Measurements from ENCODE around the gene DCBLD1.
A peak's percentile ranks its signal among the peaks of the same experiment; 100 is the strongest.

DCBLD1 gene

DNA sequence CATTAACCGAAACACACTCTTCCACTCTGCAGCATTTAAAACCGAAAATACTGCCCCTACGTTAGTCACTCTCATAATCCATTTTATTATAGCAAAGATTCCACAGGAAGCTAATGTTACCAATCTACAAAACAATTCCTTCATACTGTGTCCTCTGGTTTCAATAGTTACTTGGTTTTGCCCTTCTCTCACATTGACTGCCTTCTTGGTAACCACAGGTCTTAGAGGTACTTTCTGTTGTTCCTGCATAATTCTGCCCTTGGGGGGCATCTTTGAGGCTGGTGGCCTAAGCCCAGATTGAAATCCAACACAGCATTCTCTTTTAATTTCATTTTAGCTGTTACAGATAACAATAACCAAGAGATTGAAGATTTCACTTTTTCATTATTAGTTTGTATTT lies 9.8 kb upstream of the DCBLD1 start:
- no peak for DNase-seq (ENCODE audit: low read depth in 2 of 2)

DNA sequence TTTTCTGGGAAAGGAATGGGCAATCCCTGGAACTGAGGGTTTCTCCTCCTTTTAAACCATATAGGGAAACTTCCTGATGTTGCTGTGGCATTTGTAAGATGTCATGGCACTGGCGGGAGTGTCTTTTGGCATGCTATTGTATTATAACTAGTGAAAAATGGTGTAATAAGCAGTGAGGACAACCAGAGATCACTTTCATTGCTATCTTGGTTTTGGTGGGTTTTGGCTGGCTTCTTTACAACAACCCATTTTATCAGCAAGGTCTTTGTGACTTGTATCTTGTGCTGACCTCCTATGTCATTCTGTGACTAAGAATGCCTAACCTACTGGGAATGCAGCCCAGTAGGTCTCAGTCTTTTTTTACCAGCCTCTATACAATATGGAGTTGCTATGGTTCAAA lies 9.1 kb upstream of the DCBLD1 start:
- no peak for DNase-seq (ENCODE audit: low read depth in 2 of 2)

DNA sequence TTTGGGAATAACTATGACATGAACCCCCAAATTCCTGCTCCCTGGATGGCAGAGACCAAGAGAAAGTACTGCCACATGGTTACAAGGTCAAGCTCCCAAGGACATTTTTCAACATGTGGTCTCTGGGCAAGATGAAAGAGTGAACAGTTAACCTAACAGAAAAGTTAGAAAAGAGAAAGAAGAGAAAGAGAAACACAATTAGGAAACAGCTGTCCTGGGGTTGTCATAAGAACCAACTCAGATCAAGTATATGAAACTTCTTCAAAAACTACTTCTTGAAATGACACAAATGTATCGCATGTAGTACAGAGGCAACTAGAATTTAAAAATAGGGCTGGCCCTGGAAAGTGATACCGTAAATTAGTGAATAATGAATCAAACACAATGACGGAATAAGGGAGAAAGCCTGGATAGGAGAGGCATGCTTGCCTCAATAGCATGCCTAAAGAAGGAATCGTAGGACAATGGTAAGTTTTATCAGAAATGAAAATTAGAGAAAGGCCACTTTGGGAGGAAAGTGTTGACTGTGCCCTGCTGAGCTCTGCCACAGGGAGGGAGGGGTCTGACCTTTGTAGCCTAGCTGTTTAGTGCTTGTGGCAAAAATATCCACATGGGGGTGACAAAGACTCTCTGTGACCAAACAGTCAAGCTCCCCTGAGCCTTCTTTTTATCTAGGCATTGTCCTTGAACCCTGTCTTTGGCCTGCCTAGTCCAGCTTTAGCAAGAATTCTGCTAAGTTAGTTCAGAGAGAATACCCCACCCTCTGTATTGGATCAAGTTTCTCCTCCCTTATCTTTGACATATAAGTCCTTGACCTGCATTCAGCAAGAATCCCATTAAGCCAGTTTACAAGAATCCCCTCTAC lies 4.3 kb upstream of the DCBLD1 start:
- DNase-seq (ENCODE audit: low read depth in 2 of 2) = no peak

DNA sequence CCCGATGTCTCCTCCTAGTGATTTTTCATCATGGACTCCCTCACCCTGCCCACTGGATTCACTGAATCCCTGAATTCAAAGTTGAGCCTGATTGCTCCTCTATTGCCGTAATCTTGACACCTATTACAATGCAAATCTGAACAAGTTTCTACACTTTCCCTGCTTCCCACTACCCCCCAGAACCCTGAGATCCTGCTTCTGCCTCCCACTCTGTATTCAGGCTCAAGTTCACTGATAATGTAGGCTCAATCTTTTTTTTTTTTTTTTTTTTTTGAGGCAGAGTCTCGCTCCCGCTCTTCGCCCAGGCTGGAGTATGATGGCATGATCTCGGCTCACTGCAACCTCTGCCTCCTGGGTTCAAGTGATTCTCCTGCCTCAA lies 3.6 kb upstream of the DCBLD1 start:
- DNase-seq (ENCODE audit: low read depth in 2 of 2) = no peak

DNA sequence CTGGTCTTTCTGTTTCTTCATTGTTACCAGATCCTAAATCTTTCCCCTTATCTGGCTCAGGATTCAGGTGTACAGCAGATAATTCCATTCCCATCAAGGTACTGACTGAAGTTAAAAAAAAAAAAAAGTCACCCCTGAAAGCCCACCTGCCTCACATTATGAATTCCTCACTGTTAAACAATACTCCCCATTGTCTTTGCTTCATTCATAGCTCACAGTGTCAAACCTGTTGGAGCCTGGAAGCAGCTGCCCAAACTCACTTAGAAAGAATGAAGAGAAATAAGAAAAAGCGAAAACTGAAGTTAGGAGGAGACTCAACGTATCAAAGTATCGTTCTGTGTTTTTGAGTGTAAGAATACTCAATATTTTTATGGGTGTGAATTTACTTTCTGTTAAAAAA lies 1.8 kb upstream of the DCBLD1 start:
- DNase-seq (ENCODE audit: low read depth in 2 of 2) = no peak

DNA sequence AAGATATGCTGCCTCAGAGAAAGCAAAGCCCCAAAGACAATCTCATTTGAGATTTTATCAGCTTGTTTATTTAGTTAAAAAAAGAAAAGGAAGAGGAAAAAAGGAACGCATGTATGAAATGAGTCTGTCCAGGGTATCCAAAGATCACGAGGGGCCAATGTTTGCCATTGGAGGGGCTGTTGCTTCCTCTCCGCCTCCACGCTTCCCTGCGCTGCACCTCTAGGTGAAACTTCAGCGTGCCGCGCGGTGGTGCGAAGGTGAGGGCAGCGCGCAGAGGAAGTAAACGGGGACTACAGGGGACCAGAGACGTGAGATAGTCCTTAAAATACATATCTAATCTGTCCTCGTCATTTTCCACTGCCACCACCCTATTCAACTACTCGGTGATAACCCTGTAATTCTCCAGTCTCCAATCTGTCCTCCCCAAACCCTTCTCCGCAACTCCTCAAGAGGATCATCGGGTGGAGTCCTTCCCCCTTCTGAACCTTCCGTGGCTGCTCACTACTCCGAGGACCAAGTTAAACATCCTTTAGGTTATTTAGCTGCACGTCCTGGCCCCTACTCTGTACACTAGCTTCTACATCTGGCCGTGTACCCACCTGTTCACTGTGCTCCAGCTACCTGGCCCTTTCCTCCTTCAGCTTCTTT lies 1.1 kb upstream of the DCBLD1 start:
- DNase-seq (ENCODE audit: low read depth in 2 of 2) = no peak

DNA sequence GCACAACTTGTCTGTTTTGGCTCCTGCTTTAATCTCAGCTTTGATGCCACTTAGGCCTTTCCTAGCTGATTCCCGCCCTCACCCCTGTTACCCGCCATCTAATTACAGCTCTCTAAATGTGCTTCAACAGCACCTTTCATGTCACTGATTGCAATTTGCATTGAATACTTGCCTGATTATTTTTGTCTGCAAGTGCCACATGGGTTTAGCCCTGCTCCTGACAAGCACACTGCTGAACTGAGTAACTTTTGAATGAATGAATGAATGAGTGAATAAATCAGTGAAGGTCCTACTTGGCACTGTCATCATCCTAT lies 591 bp upstream of the DCBLD1 start:
- DNase-seq (ENCODE audit: low read depth in 2 of 2) = no peak

DNA sequence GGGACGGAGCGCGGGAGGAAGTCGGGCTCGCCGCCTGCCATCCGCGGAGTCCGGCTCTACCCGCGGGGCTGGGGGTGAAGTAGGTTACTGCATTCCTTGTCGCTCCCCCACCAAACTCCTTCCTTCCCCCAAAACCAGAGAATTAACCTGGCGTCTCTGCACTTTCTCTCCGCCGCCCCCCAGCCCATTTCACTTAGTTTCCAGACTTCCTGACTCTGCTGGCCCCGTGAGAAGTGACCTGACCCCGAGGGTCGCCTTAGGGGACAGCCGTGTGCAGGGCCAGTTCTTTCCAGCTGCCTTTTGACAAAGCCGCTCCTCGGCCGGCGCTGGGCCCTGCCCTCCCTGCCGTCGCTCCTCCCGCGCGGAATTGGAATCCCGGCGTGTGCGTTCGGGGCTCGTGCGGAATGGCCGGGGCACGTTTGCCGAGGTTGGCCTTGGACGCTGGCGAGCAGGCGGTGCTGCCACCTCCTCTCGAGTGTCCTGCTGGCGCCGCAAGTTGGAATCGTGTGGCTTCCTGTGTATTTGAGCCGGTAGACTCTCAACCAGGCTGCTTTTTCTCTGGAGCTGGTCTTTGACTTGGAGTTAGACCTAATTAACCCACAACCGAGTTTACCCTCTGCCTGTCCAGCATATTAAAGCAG lies 650 bp downstream of the DCBLD1 start:
- DNase-seq (ENCODE audit: low read depth in 2 of 2) = no peak

DNA sequence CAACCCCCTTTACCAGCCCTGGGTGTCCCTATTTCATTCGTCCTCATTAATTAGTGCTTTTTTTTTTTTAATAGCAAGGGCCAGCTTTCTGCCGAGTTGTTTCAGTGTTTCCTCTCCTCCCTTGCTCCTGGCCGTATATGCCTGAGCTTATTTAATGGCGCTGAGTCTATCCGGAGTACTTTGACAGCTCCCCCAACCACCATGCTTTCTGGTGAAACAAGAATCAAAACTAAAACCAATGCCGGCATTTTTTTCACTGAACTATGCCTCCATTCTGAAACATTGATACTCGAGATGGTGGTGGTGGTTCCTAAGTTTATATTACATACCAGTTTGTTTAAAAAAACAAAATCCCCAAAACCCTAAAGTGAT lies 1.2 kb downstream of the DCBLD1 start:
- no peak for DNase-seq (ENCODE audit: low read depth in 2 of 2)

DNA sequence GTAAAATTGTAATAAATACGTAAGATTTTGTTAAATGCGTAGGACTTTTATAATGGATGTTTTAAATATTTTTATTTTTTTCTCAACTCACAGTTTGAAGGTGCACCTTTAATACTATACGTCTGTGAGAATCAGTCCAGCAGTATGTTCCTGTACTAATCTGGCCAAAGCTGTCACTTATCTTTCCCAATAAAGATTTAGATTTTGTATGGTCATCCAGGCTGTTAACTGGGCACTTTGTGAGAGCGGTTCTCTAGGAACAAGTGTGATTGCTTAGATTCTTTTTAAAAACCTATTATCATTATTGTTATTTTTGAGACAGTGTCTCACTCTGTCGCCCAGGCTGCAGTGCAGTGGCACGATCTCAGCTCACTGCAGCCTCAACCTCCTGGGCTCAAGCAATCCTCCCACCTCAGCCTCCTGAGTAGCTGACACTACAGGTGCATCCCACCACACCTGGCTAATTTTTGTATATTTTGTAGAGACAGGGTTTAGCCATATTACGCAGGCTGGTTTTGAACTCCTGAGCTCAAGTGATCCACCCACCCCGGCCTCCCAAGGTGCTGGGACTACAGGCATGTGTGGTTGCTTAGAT lies 1.7 kb downstream of the DCBLD1 start:
- no peak for DNase-seq (ENCODE audit: low read depth in 2 of 2)

DNA sequence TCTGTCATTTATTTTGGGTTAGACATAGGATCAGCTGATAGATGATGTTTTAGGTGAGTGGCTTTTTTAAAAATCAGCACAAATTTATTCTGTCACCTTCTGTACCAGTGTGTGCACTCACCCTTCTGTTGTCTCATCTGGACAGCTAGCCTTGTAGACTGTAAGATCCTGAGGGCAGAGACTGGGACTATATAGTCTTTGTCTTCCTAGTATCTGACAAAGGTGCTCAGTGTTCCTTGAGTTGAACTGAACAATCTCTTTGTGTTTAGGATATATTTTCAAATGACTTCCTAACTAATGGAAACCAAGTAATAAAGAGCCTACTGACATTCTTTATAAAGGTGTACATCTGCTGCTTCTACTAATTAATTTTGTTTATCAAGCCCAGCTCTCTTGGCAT lies 3.0 kb downstream of the DCBLD1 start:
- no peak for DNase-seq (ENCODE audit: low read depth in 2 of 2)

DNA sequence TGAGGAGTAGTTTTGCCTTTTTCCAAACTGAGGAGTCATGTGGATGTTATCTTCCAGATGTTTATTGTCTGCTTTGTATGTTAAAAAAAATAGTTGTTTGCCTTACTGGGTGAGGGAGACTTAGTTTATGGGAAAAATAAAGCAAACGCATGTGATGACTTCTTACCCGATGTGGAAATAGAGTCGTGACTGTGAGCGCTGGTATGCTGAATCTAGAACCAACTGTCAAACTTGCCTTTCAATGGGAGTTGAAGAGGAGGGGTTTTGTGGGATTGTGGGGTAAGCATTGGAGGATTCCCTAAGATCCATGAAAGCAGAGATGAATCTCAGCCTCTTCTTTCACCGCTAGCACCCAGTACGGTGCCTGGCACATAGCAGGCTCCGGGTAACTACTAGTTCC lies 5.3 kb downstream of the DCBLD1 start:
- no peak for DNase-seq (ENCODE audit: low read depth in 2 of 2)

DNA sequence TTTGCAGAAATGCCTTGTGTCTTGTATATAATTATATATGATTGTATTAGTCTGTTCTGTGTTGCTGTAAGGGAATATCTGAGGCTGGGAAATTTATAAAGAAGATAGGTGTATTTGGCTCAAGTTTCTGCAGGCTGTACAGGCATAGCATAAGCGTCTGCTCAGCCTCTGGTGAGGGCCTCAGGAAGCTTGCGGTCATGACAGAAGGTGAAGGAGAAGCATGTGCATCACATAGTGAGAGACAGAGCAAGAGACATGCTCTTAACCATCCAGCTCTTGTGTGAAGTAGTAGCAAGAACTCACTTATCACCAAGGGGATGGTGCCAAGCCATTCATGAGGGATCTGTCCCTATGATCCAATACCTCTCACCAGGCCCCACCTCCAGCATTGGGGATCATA lies 6.5 kb downstream of the DCBLD1 start:
- no peak for DNase-seq (ENCODE audit: low read depth in 2 of 2)

DNA sequence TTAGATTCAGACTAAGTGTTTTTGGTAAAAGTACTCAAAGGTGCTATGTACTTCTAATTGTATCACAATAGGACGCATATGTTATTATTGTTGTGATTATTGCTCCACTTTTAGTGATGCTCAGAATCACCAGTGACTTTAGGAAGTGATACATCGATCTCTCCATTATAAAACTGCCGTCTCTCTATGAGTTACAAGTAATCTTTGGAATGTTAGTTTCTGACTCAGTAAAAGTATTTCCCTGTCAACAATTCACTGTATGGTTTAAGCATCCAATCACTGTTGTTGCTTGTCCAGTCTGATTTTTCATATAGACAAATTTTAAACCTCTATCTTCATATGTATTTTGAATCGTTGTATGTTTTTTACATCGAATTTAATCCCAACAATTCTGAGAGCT lies 9.4 kb downstream of the DCBLD1 start:
- DNase-seq (ENCODE audit: low read depth in 2 of 2) = no peak

DNA sequence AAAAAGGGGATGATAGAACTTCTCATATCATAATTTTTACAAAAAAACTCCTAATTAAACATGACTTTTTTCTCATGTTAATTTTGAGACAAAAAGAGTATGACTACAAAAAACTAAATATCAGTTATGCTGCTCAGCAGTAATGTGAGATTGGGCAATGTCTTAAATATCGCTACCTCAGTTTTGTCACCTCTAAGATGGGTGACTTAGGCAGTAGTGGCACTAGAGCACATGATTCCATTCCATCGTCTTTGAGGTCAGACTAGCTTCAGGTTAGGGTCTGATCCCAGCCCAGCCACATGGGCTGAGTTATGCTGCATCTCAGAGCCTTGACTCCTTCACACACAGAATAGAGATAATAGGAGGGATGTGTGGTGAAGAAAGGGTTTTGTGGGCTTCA lies 11.0 kb downstream of the DCBLD1 start:
- no peak for DNase-seq (ENCODE audit: low read depth in 2 of 2)

DNA sequence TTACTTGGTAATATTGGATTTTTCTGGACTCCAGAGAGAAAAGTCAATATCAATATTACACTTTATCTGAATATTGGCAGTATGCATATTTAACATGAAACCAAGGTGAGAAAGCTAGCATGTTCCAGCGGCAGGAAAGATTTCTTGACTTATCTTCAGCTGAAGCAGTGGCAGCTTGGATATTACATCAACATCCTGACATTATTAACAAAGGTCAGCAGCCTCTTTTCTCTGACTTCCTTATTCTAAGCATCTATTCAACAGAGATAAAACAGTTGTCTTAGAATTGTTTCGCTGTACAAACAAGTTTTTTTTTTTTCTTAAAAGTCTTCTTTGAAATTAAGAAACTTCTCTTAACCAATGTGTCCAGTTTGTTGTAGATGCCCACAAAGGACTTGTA lies 11.8 kb downstream of the DCBLD1 start:
- DNase-seq (ENCODE audit: low read depth in 2 of 2) = no peak

DNA sequence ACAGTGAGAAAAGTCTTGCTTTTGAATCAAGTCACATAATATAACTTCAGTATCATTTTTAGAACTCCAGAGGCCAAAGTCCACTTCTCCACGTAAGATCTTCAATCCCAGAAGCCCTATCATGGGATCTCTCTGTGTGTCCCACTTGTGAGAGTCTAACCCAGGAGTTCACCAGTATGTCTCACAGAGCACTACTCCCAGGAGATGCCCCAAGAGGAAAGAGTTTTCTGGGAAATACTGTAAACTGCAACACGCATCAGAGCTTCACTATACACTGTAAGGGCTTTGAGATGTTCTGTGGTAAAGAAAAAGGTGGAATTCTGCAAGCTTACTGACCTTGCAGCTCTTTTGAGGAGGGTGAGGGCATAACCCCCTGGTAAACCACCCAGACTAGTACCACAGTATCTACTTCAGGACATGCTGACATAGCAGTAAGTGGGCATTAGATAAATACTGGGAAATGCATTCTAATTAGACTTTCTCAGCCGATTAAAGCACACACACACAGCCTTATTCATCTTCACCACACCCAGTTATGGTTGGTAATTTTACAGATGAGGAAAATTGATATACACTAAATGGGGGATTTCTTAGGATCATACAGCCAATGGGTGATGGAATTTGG lies 12.3 kb downstream of the DCBLD1 start:
- no peak for DNase-seq (ENCODE audit: low read depth in 2 of 2)

DNA sequence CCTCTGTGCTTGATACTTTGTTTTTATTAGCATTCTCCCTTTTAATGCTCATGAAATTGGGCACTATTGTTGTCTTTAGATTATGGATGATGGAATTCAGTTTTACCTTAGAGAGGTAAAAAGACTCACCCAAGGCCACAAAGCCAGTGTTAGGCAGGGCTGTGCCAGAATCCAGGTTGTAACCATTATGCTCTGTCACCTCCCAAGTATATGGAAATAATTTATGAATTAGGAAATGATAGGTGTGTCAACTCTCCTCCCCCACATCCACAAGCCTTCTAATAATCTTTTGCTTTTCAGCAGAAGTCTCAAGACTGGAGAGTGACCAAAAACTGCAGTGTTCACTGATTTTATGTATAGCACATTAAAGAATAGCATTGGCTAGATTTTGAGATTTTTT lies 13.0 kb downstream of the DCBLD1 start:
- no peak for DNase-seq (ENCODE audit: low read depth in 2 of 2)

DNA sequence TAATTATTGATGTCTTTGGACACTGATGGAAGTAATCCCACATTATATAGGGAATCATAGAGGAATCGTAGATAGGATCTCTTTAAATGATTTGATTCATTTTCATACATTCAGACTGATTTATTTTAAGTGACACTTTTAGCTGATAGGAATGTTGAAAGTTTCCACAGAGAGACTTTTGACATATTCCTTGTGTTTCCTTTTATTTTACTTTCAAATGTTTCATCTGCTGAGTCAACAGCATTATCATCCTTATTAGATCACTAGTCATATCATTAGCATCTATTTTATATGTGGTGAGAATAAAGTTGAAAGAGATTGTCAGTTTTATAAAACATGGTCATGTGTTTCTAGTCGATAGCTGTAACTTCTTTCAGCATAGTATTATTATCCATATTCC lies 13.4 kb downstream of the DCBLD1 start:
- no peak for DNase-seq (ENCODE audit: low read depth in 2 of 2)

DNA sequence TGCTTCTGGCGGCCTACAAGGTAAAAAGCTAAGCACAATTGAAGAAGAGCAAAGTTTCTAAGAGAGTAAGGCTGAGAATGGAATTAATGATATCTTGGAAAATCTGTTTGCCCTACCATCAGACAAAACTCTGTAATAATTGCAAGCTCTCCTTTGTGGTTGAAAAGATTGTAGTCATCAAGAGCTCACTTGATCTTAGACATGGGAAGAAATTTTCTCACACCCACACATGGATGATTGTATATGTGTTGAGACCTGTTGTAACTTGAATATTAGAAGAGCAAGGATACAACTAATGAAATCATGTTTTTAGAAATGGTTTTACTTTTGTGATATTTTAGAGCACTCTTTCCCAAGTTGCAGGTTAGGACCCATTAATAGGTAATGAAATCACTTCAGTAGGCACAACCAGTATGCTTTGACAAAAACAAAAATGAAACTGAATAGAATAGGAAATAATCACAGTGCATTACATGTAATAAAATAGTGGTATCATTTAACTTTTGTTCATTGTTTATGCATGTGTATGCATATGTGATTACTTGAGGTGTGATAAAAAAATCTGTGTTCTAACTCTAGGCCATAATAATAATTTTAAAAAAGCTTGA lies 14.0 kb downstream of the DCBLD1 start:
- DNase-seq (ENCODE audit: low read depth in 2 of 2) = no peak

DNA sequence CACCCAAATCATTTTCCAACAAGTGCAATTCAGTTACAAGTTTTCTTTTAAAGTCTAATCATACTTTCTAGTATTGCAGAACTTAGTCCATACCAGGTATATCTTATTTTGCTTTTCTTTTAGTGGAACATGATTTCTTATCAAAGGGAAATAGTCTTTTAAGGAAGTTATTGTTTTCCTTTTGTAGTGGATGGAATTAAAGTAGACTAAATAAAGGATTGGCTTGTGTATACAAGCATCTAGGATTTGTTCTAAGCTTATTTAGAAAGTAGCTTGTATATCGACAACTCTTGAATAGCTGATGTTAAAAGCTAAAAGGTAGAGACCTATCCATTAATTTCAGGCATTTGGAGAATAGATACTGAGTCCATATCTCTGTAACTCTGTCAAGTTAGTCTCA lies 14.8 kb downstream of the DCBLD1 start:
- no peak for DNase-seq (ENCODE audit: low read depth in 2 of 2)

DNA sequence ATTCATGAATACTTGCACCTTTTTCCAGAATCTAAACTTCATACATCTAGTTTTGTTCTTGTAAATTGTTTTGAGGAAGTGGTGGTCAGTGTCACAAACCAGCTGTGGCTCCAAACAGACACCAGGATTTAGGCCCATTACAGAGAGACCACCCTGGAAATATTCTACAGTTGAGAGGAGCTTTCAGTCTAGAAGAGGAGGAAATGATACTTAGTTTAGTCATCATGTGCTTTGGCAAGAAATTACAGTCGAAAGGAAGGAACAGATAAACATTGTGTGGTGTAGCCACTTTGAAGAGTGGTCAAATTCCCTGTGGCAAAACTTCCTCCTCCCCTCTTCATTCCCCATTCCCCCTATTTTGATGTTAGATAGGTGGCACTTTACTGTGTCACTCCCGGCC lies 15.7 kb downstream of the DCBLD1 start:
- DNase-seq (ENCODE audit: low read depth in 2 of 2) = peak; percentile 48 to 61

Measured in fibroblast of skin of left quadriceps (primary cell).